Measurements from ENCODE around the gene SMOC2.

- TF ChIP-seq, protein P1, sequence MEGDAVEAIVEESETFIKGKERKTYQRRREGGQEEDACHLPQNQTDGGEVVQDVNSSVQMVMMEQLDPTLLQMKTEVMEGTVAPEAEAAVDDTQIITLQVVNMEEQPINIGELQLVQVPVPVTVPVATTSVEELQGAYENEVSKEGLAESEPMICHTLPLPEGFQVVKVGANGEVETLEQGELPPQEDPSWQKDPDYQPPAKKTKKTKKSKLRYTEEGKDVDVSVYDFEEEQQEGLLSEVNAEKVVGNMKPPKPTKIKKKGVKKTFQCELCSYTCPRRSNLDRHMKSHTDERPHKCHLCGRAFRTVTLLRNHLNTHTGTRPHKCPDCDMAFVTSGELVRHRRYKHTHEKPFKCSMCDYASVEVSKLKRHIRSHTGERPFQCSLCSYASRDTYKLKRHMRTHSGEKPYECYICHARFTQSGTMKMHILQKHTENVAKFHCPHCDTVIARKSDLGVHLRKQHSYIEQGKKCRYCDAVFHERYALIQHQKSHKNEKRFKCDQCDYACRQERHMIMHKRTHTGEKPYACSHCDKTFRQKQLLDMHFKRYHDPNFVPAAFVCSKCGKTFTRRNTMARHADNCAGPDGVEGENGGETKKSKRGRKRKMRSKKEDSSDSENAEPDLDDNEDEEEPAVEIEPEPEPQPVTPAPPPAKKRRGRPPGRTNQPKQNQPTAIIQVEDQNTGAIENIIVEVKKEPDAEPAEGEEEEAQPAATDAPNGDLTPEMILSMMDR (conservative IDR thresholded peaks at IDR 0.05; ENCODE audit: low read depth, low read length): no peak
- no peak for TF ChIP-seq POLR2A (IDR thresholded peaks at IDR 0.05; ENCODE audit: low read depth, low read length)
- no peak for TF ChIP-seq MXI1 (IDR thresholded peaks at IDR 0.05; ENCODE audit: borderline replicate concordance, low read depth, low read length)
- TF ChIP-seq BHLHE40 (IDR thresholded peaks at IDR 0.05; ENCODE audit: low read depth, low read length): no peak
- no peak for TF ChIP-seq FOS (IDR thresholded peaks at IDR 0.05; ENCODE audit: low read depth, low read length)
- TF ChIP-seq RFX5 (IDR thresholded peaks at IDR 0.05; ENCODE audit: low read depth, low read length): no peak
- TF ChIP-seq, protein P2, sequence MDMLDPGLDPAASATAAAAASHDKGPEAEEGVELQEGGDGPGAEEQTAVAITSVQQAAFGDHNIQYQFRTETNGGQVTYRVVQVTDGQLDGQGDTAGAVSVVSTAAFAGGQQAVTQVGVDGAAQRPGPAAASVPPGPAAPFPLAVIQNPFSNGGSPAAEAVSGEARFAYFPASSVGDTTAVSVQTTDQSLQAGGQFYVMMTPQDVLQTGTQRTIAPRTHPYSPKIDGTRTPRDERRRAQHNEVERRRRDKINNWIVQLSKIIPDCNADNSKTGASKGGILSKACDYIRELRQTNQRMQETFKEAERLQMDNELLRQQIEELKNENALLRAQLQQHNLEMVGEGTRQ (IDR thresholded peaks at IDR 0.05; ENCODE audit: low read depth, low read length): no peak
- TF ChIP-seq CEBPB (IDR thresholded peaks at IDR 0.05; ENCODE audit: low read depth, low read length): no peak
- no peak for TF ChIP-seq NFE2L2 (IDR thresholded peaks at IDR 0.05; ENCODE audit: low read depth, low read length)
- no peak for TF ChIP-seq RCOR1 (IDR thresholded peaks at IDR 0.05; ENCODE audit: insufficient replicate concordance, low read length)
- no peak for TF ChIP-seq MAZ (IDR thresholded peaks at IDR 0.05; ENCODE audit: borderline replicate concordance, low read depth, low read length)
- no peak for TF ChIP-seq SMC3 (IDR thresholded peaks at IDR 0.05; ENCODE audit: low read depth, low read length)
Observed at GRCh38 chr6:168439794-168440450, 1.1 kb upstream of the SMOC2 start.

Data from IMR-90 (cell line).